Sigmoid colon (tissue), 7 donors: ENCODE results near the gene MRO. TPM values are rescaled to one million over a fixed set of nuclear protein-coding genes. Genes with fewer than 3 reads are reported as not detected.
A peak's percentile ranks its signal among the peaks of the same experiment; 100 is the strongest.

ENCODE experiments used
- DNase-seq: peaks from one replicate; pipeline ENCODE4 v3.0.0-alpha.2; 2019
- H3K27ac ChIP-seq, 4 donors: fragments of 200-600 bp; sonication (generic); one replicate each; pipeline ENCODE4 v1.5.1; 2016 to 2019; ENCODE audit warnings: mild to moderate bottlenecking in 1 of 4
- H3K27me3 ChIP-seq, 3 donors: fragments of 200-600 bp; sonication (generic); one replicate each; pipeline ENCODE4 v1.5.1; 2019; ENCODE audit warnings: mild to moderate bottlenecking in 1 of 3
- H3K36me3 ChIP-seq, 4 donors: fragments of 200-600 bp; sonication (generic); one replicate each; pipeline ENCODE4 v1.5.1; 2016 to 2019
- H3K4me1 ChIP-seq, 4 donors: fragments of 200-600 bp; sonication (generic); one replicate each; pipeline ENCODE4 v1.5.1; 2017 to 2019
- H3K4me3 ChIP-seq, 4 donors: fragments of 200-600 bp; sonication (generic); one replicate each; pipeline ENCODE4 v1.5.1; 2017 to 2019; ENCODE audit warnings: mild to moderate bottlenecking in 2 of 4, moderate library complexity in 1 of 4
- H3K9me3 ChIP-seq, 4 donors: fragments of 200-600 bp in 3 of 4; sonication (generic) in 3 of 4; one replicate each; pipeline versions ENCODE4 v1.5.1 to v1.6.1; 2013 to 2019
- CTCF ChIP-seq, 4 experiments: fragments of 450-650 bp in 3 of 4; fragments of 200-600 bp in 1 of 4; IDR thresholded peaks; one replicate each; pipeline ENCODE4 v1.5.1; 2016 to 2019; ENCODE audit warnings: antibody characterized with exemption in 4 of 4, mild to moderate bottlenecking in 3 of 4, moderate library complexity in 2 of 4
- EP300 ChIP-seq, 4 donors: sonication (generic); formaldehyde crosslinking; IDR thresholded peaks; one replicate each; pipeline ENCODE4 v1.6.1; 2017; ENCODE audit warnings: antibody characterized with exemption in 4 of 4
- POLR2A ChIP-seq, 2 donors: fragments of 450-650 bp; IDR thresholded peaks; one replicate each; pipeline ENCODE4 v1.6.1; 2016; ENCODE audit warnings: antibody characterized with exemption in 2 of 2, mild to moderate bottlenecking in 2 of 2, moderate library complexity in 2 of 2
- POLR2AphosphoS5 ChIP-seq, 4 donors: sonication (generic); formaldehyde crosslinking; IDR thresholded peaks; one replicate each; pipeline ENCODE4 v1.6.1; 2017; ENCODE audit warnings: antibody characterized with exemption in 4 of 4
- WGBS, 2 donors: extraction: QIAGEN DNeasy Blood & Tissue Kit; methylation state at CpG; one replicate each; pipeline ENCODE4 v1.1.7; 2013; 5-methylcytosine and 5-hydroxymethylcytosine counted together
- intact Hi-C: fragments of 100-400 bp; cut with DNase I; formaldehyde crosslinking; loops from one replicate; pipeline ENCODE4 v1.15.1; 2023
- polyA plus RNA-seq, 3 donors: library from polyadenylated mRNA; stranded (reverse); fragments of 200-250 nt; gene quantifications; one replicate each; pipeline ENCODE4 v1.2.3, GENCODE V29; 2013
- total RNA-seq, 4 donors: library from RNA; depleted of rRNA; stranded (reverse); fragments of >200 nt; gene quantifications; one replicate each; pipeline ENCODE4 v1.1.0, GENCODE V29; 2016
- donor health status: healthy with polysubstance abuse.
- donor health status: Bipolar disorder and iron deficiency.
- donor health status: healthy.

MRO gene
- total and polyA plus RNA-seq, 7 donors, result under 0.01 to 2.5 (median 0.43) TPM; not detected in 1

- 93 to 97% methylated on average over 13 of the region's 13 CpGs for WGBS, 2 donors
- intact Hi-C loops, result no loop called here
- H3K9me3 ChIP-seq, result no peaks in the 10 kb centered on the region
These were observed 36.4 kb upstream of the MRO start for GRCh38 chr18:50855976-50856757.

GRCh38 chr18:50853863-50854271, 34.1 kb upstream of the MRO start:
- WGBS, 2 donors, result 14 to 71% methylated on average over 6 of the region's 6 CpGs
- no peaks in the 10 kb centered on the region for H3K36me3 ChIP-seq
- H3K27me3 ChIP-seq, result no peaks in the 10 kb centered on the region
- TF ChIP-seq CTCF (IDR thresholded peaks at IDR 0.05) (no peak), POLR2A (IDR thresholded peaks at IDR 0.05) (no peak), POLR2AphosphoS5 (IDR thresholded peaks at IDR 0.05) (no peak), EP300 (IDR thresholded peaks at IDR 0.05) (no peak)
- H3K4me3 ChIP-seq, result no peak overlapping the region
- DNase-seq, result peak; percentile 69
- intact Hi-C loops, result no loop called here
- no peaks in the 10 kb centered on the region for H3K4me1 ChIP-seq
- H3K9me3 ChIP-seq, result no peaks in the 10 kb centered on the region
- H3K27ac ChIP-seq, result peak overlapping the region in 1 of 4 donors; percentile 11

More at GRCh38 chr18:50855976-50856757, 36.4 kb upstream of the MRO start:
- DNase-seq, result no peak
- Histone ChIP-seq H3K4me1 (no peaks in the 10 kb centered on the region), H3K4me3 (no peak overlapping the region), H3K36me3 (no peaks in the 10 kb centered on the region), H3K27me3 (no peaks in the 10 kb centered on the region), H3K27ac (no peak overlapping the region)
- TF ChIP-seq CTCF (IDR thresholded peaks at IDR 0.05) (no peak), EP300 (IDR thresholded peaks at IDR 0.05) (no peak), POLR2A (IDR thresholded peaks at IDR 0.05) (no peak), POLR2AphosphoS5 (IDR thresholded peaks at IDR 0.05) (no peak)

- Histone ChIP-seq H3K27me3 (no peaks in the 10 kb centered on the region), H3K4me3 (no peak overlapping the region), H3K4me1 (no peaks in the 10 kb centered on the region), H3K9me3 (no peaks in the 10 kb centered on the region), H3K27ac (no peak overlapping the region), H3K36me3 (no peaks in the 10 kb centered on the region)
- TF ChIP-seq EP300 (IDR thresholded peaks at IDR 0.05) (no peak), POLR2AphosphoS5 (IDR thresholded peaks at IDR 0.05) (no peak), CTCF (IDR thresholded peaks at IDR 0.05) (no peak), POLR2A (IDR thresholded peaks at IDR 0.05) (no peak)
- DNase-seq, result no peak
- intact Hi-C loops, result no loop called here
- WGBS, 2 donors, result 94 to 95% methylated on average over 5 of the region's 5 CpGs
These were observed 30.7 kb upstream of the MRO start for GRCh38 chr18:50850307-50851065.

GRCh38 chr18:50849419-50849821, 29.6 kb upstream of the MRO start:
- H3K9me3 ChIP-seq, result no peaks in the 10 kb centered on the region
- intact Hi-C loops, result no loop called here
- no peak for TF ChIP-seq EP300 (IDR thresholded peaks at IDR 0.05)
- no peaks in the 10 kb centered on the region for H3K36me3 ChIP-seq
- no peak overlapping the region for H3K27ac ChIP-seq
- DNase-seq, result no peak
- H3K4me1 ChIP-seq, result no peaks in the 10 kb centered on the region
- no peak overlapping the region for H3K4me3 ChIP-seq
- 80 to 85% methylated on average over 3 of the region's 3 CpGs for WGBS, 2 donors
- no peaks in the 10 kb centered on the region for H3K27me3 ChIP-seq

- intact Hi-C loops, result no loop called here
- TF ChIP-seq POLR2A (IDR thresholded peaks at IDR 0.05) (no peak), EP300 (IDR thresholded peaks at IDR 0.05) (no peak), CTCF (IDR thresholded peaks at IDR 0.05) (no peak), POLR2AphosphoS5 (IDR thresholded peaks at IDR 0.05) (no peak)
- Histone ChIP-seq H3K27me3 (no peaks in the 10 kb centered on the region), H3K27ac (no peak overlapping the region), H3K4me3 (no peak overlapping the region), H3K4me1 (no peaks in the 10 kb centered on the region), H3K36me3 (no peaks in the 10 kb centered on the region), H3K9me3 (no peaks in the 10 kb centered on the region)
- 91 to 92% methylated on average over 1 of the region's 1 CpG for WGBS, 2 donors
- DNase-seq, result no peak
These were observed 29.2 kb upstream of the MRO start for GRCh38 chr18:50848991-50849390.
